GM12874 (cell line): Measurements from ENCODE around the gene SAMD11.

Experiments
- CTCF ChIP-seq: IDR thresholded peaks from 2 replicates; pipeline ENCODE4 v1.5.1; 2011; ENCODE audit warnings: low read depth, mild to moderate bottlenecking, control low read depth, low read length, moderate library complexity; ENCODE audit not compliant: insufficient read depth

Gene SAMD11

GRCh38 chr1:942411-942821, 18.7 kb downstream of the SAMD11 start:
- TF ChIP-seq CTCF = 0 out of 2 replicates have a peak, but pooled peaks have one; percentile 4

GRCh38 chr1:942864-943533, 19.3 kb downstream of the SAMD11 start:
- no peak for TF ChIP-seq CTCF

DNA sequence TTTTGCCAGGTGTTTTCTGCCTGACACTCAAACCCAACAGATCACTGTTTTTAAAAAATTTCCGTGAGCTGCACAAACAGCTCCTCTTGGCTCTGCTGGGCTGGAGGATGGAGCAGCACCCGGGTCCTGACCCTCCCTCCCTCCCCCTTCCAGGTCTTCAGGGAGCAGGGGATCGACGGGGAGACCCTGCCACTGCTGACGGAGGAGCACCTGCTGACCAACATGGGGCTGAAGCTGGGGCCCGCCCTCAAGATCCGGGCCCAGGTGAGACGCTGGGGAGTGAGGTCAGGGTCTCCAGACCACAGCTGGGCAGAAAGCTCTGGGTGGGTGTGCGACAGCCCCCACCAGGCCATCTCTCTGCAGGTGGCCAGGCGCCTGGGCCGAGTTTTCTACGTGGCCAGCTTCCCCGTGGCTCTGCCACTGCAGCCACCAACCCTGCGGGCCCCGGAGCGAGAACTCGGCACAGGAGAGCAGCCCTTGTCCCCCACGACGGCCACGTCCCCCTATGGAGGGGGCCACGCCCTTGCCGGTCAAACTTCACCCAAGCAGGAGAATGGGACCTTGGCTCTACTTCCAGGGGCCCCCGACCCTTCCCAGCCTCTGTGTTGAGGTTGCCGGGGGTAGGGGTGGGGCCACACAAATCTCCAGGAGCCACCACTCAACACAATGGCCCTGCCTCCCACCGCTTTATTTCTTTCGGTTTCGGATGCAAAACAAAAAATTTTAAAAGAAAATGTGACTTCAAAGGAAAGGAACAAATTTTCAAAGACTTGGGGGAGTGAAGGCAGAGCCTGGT, 20.0 kb downstream of the SAMD11 start:
- no peak for TF ChIP-seq CTCF

DNA sequence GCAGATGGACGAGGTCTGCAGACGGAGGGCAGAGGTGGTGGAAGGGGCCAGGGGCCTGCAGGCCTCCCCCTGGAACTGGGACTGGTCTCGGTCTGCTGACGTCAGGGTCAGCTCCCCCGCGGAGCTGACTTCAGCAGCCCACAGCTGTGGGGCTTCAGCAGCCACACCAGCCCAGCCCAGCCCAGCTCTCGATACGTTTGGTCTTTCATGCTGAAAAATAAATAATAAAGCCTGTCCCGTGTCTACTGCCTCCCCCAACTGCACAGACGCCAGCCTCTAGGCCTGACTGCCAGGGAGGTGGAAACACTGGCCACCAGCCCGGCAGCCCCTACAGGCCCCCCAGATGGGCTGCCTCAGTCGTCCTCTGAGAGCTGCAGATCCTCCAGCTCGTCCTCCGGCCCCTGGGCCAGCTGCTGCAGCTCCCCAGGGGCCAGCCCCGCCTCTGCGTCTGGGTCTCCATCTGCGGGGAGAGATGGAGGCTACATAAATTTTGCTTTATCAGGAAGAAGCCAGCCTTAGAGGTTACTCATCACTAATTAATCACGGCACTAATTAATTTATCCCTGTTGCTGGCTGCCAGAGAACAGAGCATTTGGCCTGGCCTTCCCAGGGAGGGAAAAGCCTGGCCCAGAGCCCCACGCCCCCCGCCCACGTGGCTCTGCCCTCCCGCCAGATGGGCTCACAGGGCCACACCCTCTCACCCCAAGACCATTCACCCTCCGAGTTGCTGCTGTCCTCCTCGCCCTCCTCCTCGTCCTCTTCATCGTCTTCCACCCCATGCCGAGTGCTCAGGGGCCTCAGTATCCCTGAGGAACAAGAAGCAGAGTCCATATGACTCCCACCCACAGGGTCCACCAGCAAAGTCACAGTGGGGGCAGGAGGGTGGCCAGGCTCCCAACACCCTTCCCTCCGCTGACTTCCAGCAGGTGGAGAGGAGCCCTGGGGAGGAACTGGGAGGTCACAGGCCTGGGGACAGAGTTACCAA, 20.9 kb downstream of the SAMD11 start:
- no peak for TF ChIP-seq CTCF

- TF ChIP-seq CTCF = no peak
Observed at GRCh38 chr1:945688-946556, 22.2 kb downstream of the SAMD11 start.

DNA sequence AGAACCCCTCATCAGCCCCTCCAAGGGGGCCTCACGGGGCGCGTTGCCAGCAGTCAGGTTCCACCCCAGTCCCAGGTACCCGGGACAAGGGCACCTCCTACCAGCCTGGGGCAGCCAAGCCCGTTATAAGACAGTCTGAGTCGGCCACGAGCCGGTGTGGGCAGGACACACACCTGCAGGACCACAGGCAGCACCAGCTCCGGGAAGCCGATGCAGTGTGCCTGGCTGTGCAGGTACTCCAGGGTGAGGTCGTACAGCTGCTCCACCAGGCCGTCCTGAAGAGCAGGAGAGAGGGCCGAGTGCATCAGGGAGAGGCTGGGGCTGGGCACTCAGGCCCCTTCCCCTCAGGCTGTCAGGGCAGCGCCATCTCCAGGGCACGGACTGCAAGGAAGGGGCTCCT, 24.2 kb downstream of the SAMD11 start:
- TF ChIP-seq CTCF = no peak
